WTC11 (cell line): Measurements from ENCODE around the gene LYL1. TPM values are rescaled to one million over a fixed set of nuclear protein-coding genes. Genes with fewer than 3 reads are reported as not detected.
"Not testable (repeated sequence)": the region's sequence is repeated elsewhere in the genome, so short reads cannot be mapped to it uniquely, and the experiment has no call there.

Experiments
- ATAC-seq: fragments of 200-7000 bp; cut with Tn5 transposase; 2 replicates; pipeline ENCODE4 v1.10.0; 2021; ENCODE audit warnings: mild to moderate bottlenecking, moderate library complexity
- CTCF ChIA-PET: fragments of 300-600 bp; sonication (Branson Sonifier 250); formaldehyde crosslinking; loops from one replicate; lab custom pipeline; 2021; ENCODE audit warnings: antibody characterized with exemption; lab: Charles Lee
- POLR2A ChIA-PET: fragments of 350-600 bp; sonication (Branson Sonifier 250); formaldehyde crosslinking; loops from one replicate; lab custom pipeline; 2021; ENCODE audit warnings: antibody characterized with exemption; lab: Charles Lee
- DNase-seq: peaks from one replicate; pipeline ENCODE4 v3.0.0; 2021; ENCODE audit warnings: low spot score
- H3K27ac Mint-ChIP-seq: 2 replicates; pipeline ENCODE4 v1.8.0; 2021; ENCODE audit warnings: mixed read lengths
- H3K27me3 Mint-ChIP-seq: 2 replicates; pipeline ENCODE4 v1.8.0; 2021; ENCODE audit warnings: low read depth, mild to moderate bottlenecking, moderate library complexity, mixed read lengths
- H3K36me3 Mint-ChIP-seq: 2 replicates; pipeline ENCODE4 v1.8.0; 2021; ENCODE audit warnings: mixed read lengths
- H3K4me1 Mint-ChIP-seq: 2 replicates; pipeline ENCODE4 v1.8.0; 2022; ENCODE audit warnings: mixed read lengths
- H3K4me3 Mint-ChIP-seq: 2 replicates; pipeline ENCODE4 v1.8.0; 2021; ENCODE audit warnings: mild to moderate bottlenecking, moderate library complexity, mixed read lengths
- H3K9me3 Mint-ChIP-seq: 2 replicates; pipeline ENCODE4 v1.8.0; 2021; ENCODE audit warnings: mixed read lengths
- HMGA2 ChIP-seq: fragments of 250-450 bp; sonication (Bioruptor Pico); IDR thresholded peaks from 2 replicates; pipeline ENCODE4 v1.4.0; 2021; ENCODE audit warnings: mild to moderate bottlenecking, moderate library complexity
- MLX ChIP-seq: sonication (generic); formaldehyde crosslinking; IDR thresholded peaks from 2 replicates; pipeline ENCODE4 v1.8.1; 2023; ENCODE audit warnings: mild to moderate bottlenecking, missing genetic modification reagents, moderate library complexity
- PRRX2 ChIP-seq: fragments of 250-450 bp; sonication (Bioruptor Pico); IDR thresholded peaks from 2 replicates; pipeline ENCODE4 v1.8.0; 2021; ENCODE audit warnings: mild to moderate bottlenecking
- SOX15 ChIP-seq: fragments of 250-450 bp; sonication (Bioruptor Pico); IDR thresholded peaks from 2 replicates; pipeline ENCODE4 v1.9.0; 2021; ENCODE audit warnings: mild to moderate bottlenecking
- ZNF121 ChIP-seq: sonication (generic); formaldehyde crosslinking; IDR thresholded peaks from 2 replicates; pipeline ENCODE4 v1.8.0; 2023; ENCODE audit warnings: missing genetic modification reagents
- ZNF138 ChIP-seq: sonication (generic); formaldehyde crosslinking; conservative IDR thresholded peaks from 2 replicates; pipeline ENCODE4 v1.8.1; 2022; ENCODE audit warnings: mild to moderate bottlenecking, moderate library complexity, missing genetic modification reagents
- ZNF219 ChIP-seq: sonication (generic); formaldehyde crosslinking; IDR thresholded peaks from 2 replicates; pipeline ENCODE4 v1.8.0; 2023; ENCODE audit warnings: missing genetic modification reagents, mild to moderate bottlenecking, borderline replicate concordance
- ZNF232 ChIP-seq: sonication (generic); formaldehyde crosslinking; IDR thresholded peaks from 2 replicates; pipeline ENCODE4 v1.8.0; 2022; ENCODE audit warnings: mild to moderate bottlenecking, missing genetic modification reagents
- ZNF281 ChIP-seq: sonication (generic); formaldehyde crosslinking; IDR thresholded peaks from 2 replicates; pipeline ENCODE4 v1.8.0; 2023; ENCODE audit warnings: mild to moderate bottlenecking, missing genetic modification reagents
- ZNF416 ChIP-seq: fragments of 250-450 bp; sonication (Bioruptor Pico); IDR thresholded peaks from 2 replicates; pipeline ENCODE4 v1.9.0; 2021; ENCODE audit warnings: mild to moderate bottlenecking, inconsistent platforms
- ZNF425 ChIP-seq: fragments of 250-450 bp; sonication (Bioruptor Pico); conservative IDR thresholded peaks from 2 replicates; pipeline ENCODE4 v1.9.0; 2021; ENCODE audit warnings: mild to moderate bottlenecking
- total RNA-seq: library from RNA; stranded (reverse); gene quantifications from 3 replicates; pipeline ENCODE4 v1.2.3, GENCODE V29; 2021
- TF ChIP-seq, protein P1 (sequence below): fragments of 250-450 bp; sonication (Bioruptor Pico); IDR thresholded peaks from 2 replicates; pipeline ENCODE4 v1.9.0; 2021; ENCODE audit warnings: mild to moderate bottlenecking, borderline replicate concordance

The LYL1 gene
- total RNA-seq, 1 experiment from 2014 or later, result 1.2 TPM

- TF ChIP-seq SOX15 (CRISPR knock-in tag) (no peak), ZNF138 (CRISPR knock-in tag) (no peak), ZNF281 (CRISPR knock-in tag) (peak; percentile 12; the same call in 1 of the 2 replicates), PRRX2 (CRISPR knock-in tag) (0 out of 2 replicates have a peak, but pooled peaks have one; percentile 29)
Measured at GRCh38 chr19:13149628-13150186, 47.0 kb upstream of the LYL1 start (continued).

DNA sequence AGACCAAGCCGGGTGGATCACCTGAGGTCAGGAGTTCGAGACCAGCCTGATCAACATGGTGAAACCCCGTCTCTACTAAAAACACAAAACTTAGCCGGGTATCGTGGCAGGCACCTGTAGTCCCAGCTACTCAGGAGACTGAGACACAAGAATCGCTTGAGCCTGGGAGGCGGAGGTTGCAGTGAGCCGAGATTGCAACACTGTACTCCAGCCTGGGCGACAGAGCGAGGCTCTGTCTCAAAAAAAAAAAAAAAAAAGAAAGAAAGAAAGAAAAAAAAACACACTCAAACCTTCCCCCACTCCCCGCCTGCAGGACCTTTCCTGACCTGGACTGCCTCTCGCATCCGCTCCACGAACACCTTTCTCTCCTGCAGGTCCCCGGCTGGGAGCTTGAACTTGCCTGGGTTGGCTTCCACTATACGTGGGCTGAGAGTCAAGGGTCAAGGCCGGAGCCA is 46.5 kb upstream of the LYL1 start:
- H3K4me1 Mint-ChIP-seq, result peaks cover 13% of the 10 kb centered on the region
- CTCF ChIA-PET, result interaction anchor here (0.7 to 2.5 kb wide), 13 partner anchors 8 to 184 kb away, joined by 3 to 31 read pairs (median 5); no protein-coding TSS in a partner anchor
- not testable (repeated sequence) for DNase-seq

GRCh38 chr19:13146763-13147563 is 44.3 kb upstream of the LYL1 start:
- no peaks in the 10 kb centered on the region for H3K9me3 Mint-ChIP-seq
- ATAC-seq, result no peak
- H3K36me3 Mint-ChIP-seq, result peaks cover 8% of the 10 kb centered on the region
- peaks cover 13% of the 10 kb centered on the region for H3K4me1 Mint-ChIP-seq
- TF ChIP-seq ZNF121 (CRISPR knock-in tag), result 0 out of 2 replicates have a peak, but pooled peaks have one; percentile 2
- TF ChIP-seq ZNF416 (CRISPR knock-in tag), result no peak
- H3K27ac Mint-ChIP-seq, result no peak overlapping the region
- DNase-seq, result no peak
- no peaks in the 10 kb centered on the region; the same call in 1 of the 2 replicates for H3K27me3 Mint-ChIP-seq
- no peak overlapping the region for H3K4me3 Mint-ChIP-seq
- ChIA-PET POLR2A (no interaction called here), CTCF (interaction anchor here (1.0 kb wide), 2 partner anchors 14 to 169 kb away, joined by 3 read pairs; no protein-coding TSS in a partner anchor)

More for the DNA sequence above, 46.5 kb upstream of the LYL1 start:
- H3K9me3 Mint-ChIP-seq, H3K27me3 Mint-ChIP-seq, ATAC-seq: not testable (repeated sequence)
- POLR2A ChIA-PET, result interaction anchor here (0.9 to 2.5 kb wide), 5 partner anchors 15 to 46 kb away, joined by 3 to 29 read pairs (median 5); partner anchors contain the start of gene NACC1
- Mint-ChIP-seq H3K27ac (peak overlapping the region; percentile 64), H3K4me3 (peak overlapping the region; percentile 99), H3K36me3 (peaks cover 17% of the 10 kb centered on the region)

- peak overlapping the region; percentile 69; the same call in 1 of the 2 replicates for H3K27ac Mint-ChIP-seq
- POLR2A ChIA-PET, result interaction anchor here (0.9 to 1.4 kb wide), 2 partner anchors 13 to 25 kb away, joined by 3 read pairs; no protein-coding TSS in a partner anchor
- peaks cover 31% of the 10 kb centered on the region for H3K36me3 Mint-ChIP-seq
- DNase-seq, result no peak
- no peaks in the 10 kb centered on the region for H3K27me3 Mint-ChIP-seq
- H3K4me3 Mint-ChIP-seq, result no peak overlapping the region
- H3K4me1 Mint-ChIP-seq, result peaks cover 8% of the 10 kb centered on the region
- CTCF ChIA-PET, result interaction anchor here (1.6 kb wide), 1 partner anchor 11 kb away, joined by 5 read pairs; the partner anchor contains the start of genes IER2 and STX10
- ATAC-seq, result peak; percentile 25; the same call in 1 of the 2 replicates
- H3K9me3 Mint-ChIP-seq, result no peaks in the 10 kb centered on the region
- TF ChIP-seq, protein P1, sequence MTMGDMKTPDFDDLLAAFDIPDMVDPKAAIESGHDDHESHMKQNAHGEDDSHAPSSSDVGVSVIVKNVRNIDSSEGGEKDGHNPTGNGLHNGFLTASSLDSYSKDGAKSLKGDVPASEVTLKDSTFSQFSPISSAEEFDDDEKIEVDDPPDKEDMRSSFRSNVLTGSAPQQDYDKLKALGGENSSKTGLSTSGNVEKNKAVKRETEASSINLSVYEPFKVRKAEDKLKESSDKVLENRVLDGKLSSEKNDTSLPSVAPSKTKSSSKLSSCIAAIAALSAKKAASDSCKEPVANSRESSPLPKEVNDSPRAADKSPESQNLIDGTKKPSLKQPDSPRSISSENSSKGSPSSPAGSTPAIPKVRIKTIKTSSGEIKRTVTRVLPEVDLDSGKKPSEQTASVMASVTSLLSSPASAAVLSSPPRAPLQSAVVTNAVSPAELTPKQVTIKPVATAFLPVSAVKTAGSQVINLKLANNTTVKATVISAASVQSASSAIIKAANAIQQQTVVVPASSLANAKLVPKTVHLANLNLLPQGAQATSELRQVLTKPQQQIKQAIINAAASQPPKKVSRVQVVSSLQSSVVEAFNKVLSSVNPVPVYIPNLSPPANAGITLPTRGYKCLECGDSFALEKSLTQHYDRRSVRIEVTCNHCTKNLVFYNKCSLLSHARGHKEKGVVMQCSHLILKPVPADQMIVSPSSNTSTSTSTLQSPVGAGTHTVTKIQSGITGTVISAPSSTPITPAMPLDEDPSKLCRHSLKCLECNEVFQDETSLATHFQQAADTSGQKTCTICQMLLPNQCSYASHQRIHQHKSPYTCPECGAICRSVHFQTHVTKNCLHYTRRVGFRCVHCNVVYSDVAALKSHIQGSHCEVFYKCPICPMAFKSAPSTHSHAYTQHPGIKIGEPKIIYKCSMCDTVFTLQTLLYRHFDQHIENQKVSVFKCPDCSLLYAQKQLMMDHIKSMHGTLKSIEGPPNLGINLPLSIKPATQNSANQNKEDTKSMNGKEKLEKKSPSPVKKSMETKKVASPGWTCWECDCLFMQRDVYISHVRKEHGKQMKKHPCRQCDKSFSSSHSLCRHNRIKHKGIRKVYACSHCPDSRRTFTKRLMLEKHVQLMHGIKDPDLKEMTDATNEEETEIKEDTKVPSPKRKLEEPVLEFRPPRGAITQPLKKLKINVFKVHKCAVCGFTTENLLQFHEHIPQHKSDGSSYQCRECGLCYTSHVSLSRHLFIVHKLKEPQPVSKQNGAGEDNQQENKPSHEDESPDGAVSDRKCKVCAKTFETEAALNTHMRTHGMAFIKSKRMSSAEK (CRISPR knock-in tag), result no peak
- TF ChIP-seq ZNF281 (CRISPR knock-in tag), result no peak
- no peak for TF ChIP-seq ZNF219 (CRISPR knock-in tag)
- no peak for TF ChIP-seq ZNF232 (CRISPR knock-in tag)
- TF ChIP-seq ZNF425 (CRISPR knock-in tag), result no peak
- TF ChIP-seq MLX (CRISPR knock-in tag), result no peak
- no peak for TF ChIP-seq HMGA2 (CRISPR knock-in tag)
Measured at GRCh38 chr19:13139633-13140311, 37.1 kb upstream of the LYL1 start.
